Endothelial cell of umbilical vein (primary cell): ENCODE results near the gene MMP27. TPM values are rescaled to one million over a fixed set of nuclear protein-coding genes. Genes with fewer than 3 reads are reported as not detected.

Experiments used
- BruUV-seq: library from RNA; stranded (reverse); fragments of 400-500 nt; replicated peaks from 2 replicates; lab custom pipeline; 2021; lab: Mats Ljungman, UMichigan
- CTCF ChIA-PET: fragments of 300-600, 350-600 bp; sonication (Branson Sonifier 250); formaldehyde crosslinking; loops from one replicate; lab custom pipeline; 2021; ENCODE audit warnings: antibody characterized with exemption, inconsistent platforms; lab: Charles Lee
- POLR2A ChIA-PET: fragments of 300-600, 350-600 bp; sonication (Branson Sonifier 250); formaldehyde crosslinking; loops from one replicate; lab custom pipeline; 2021; ENCODE audit warnings: antibody characterized with exemption, inconsistent platforms; lab: Charles Lee
- DNase-seq: peaks from one replicate; pipeline ENCODE4 v3.0.0-alpha.2; 2011; ENCODE audit warnings: low read depth, low spot score
- FAIRE-seq: peaks from 2 replicates; lab custom pipeline; 2011; peaks lifted over from hg19 to GRCh38; lab: Jason Lieb, UNC
- H2AFZ ChIP-seq: 2 replicates; pipeline ENCODE4 v1.6.0; 2012; ENCODE audit warnings: low read depth, low read length, control low read depth, inconsistent platforms
- H3K27ac ChIP-seq: 2 replicates; pipeline ENCODE4 v1.5.1; 2011; ENCODE audit warnings: low read depth, mild to moderate bottlenecking, control low read depth, low read length, moderate library complexity; ENCODE audit not compliant: insufficient read depth
- H3K27me3 ChIP-seq, 2 experiments: 2 replicates each; pipeline versions ENCODE4 v1.6.0 to v1.6.1; 2011; ENCODE audit warnings: low read length in 2 of 2, mixed read lengths in 1 of 2; ENCODE audit not compliant: control insufficient read depth in 2 of 2, insufficient read depth in 2 of 2
- H3K36me3 ChIP-seq, 2 experiments: 2 replicates in 1 of 2; 3 replicates in 1 of 2; pipeline ENCODE4 v1.5.1; 2011; ENCODE audit warnings: low read length in 2 of 2, mild to moderate bottlenecking in 1 of 2, moderate library complexity in 1 of 2; ENCODE audit not compliant: control insufficient read depth in 2 of 2, insufficient read depth in 2 of 2; ENCODE audit errors: extremely low read depth in 1 of 2
- H3K4me1 ChIP-seq: 3 replicates; pipeline ENCODE4 v1.5.1; 2011; ENCODE audit warnings: mild to moderate bottlenecking, low read length; ENCODE audit not compliant: control insufficient read depth, insufficient read depth; ENCODE audit errors: extremely low read depth
- H3K4me2 ChIP-seq: 2 replicates; pipeline ENCODE4 v1.6.1; 2011; ENCODE audit warnings: low read length, control low read depth, mixed read lengths; ENCODE audit not compliant: insufficient read depth
- H3K4me3 ChIP-seq, 3 experiments: fragments of 200-600 bp in 1 of 3; sonication (generic), shearing (Covaris generic) in 1 of 3; replicated peaks in 1 of 3; 2 replicates each; pipeline ENCODE4 v1.5.1; 2011 to 2016; ENCODE audit warnings: control low read depth in 3 of 3, low read length in 3 of 3, mild to moderate bottlenecking in 2 of 3, inconsistent platforms in 1 of 3, low read depth in 1 of 3, moderate library complexity in 1 of 3; ENCODE audit not compliant: insufficient read depth in 1 of 3
- H3K79me2 ChIP-seq: 2 replicates; pipeline ENCODE4 v1.6.0; 2012; ENCODE audit warnings: low read length, inconsistent platforms; ENCODE audit not compliant: control insufficient read depth, insufficient read depth
- H3K9ac ChIP-seq: replicated peaks from 2 replicates; pipeline ENCODE3; 2011; ENCODE audit warnings: low read length, control low read depth; ENCODE audit not compliant: insufficient read depth; ENCODE audit errors: extremely low read depth
- H3K9me1 ChIP-seq: replicated peaks from 3 replicates; pipeline ENCODE4 v1.6.0; 2011; ENCODE audit warnings: mild to moderate bottlenecking, low read length; ENCODE audit not compliant: control insufficient read depth, insufficient read depth; ENCODE audit errors: extremely low read depth
- H3K9me3 ChIP-seq: replicated peaks from 2 replicates; pipeline ENCODE4 v1.5.1; 2012; ENCODE audit warnings: low read length, inconsistent platforms; ENCODE audit not compliant: control insufficient read depth, insufficient read depth
- H4K20me1 ChIP-seq: replicated peaks from 2 replicates; pipeline ENCODE3; 2011; ENCODE audit warnings: mild to moderate bottlenecking, low read length; ENCODE audit not compliant: control insufficient read depth, insufficient read depth; ENCODE audit errors: extremely low read depth
- CTCF ChIP-seq, 2 donors: IDR thresholded peaks; 1 replicate in 1 of 2; 2 replicates in 1 of 2; pipeline ENCODE4 v1.5.1; 2011; ENCODE audit warnings: low read length in 2 of 2, mild to moderate bottlenecking in 2 of 2, moderate library complexity in 2 of 2, control low read depth in 1 of 2, inconsistent platforms in 1 of 2, low read depth in 1 of 2; ENCODE audit not compliant: insufficient read depth in 1 of 2; ENCODE audit errors: extremely low read depth in 1 of 2
- EZH2 ChIP-seq: IDR thresholded peaks from 2 replicates; pipeline ENCODE4 v1.6.1; 2012; ENCODE audit warnings: borderline replicate concordance, low read depth, mild to moderate bottlenecking, moderate library complexity, low read length, inconsistent platforms; ENCODE audit not compliant: severe bottlenecking
- FOS ChIP-seq: IDR thresholded peaks from 2 replicates; pipeline ENCODE4 v1.6.1; 2011; ENCODE audit warnings: mild to moderate bottlenecking, low read length, moderate library complexity, borderline replicate concordance; ENCODE audit not compliant: insufficient read depth
- GATA2 ChIP-seq: IDR thresholded peaks from 2 replicates; pipeline ENCODE4 v1.7.0; 2011; ENCODE audit warnings: low read depth, mild to moderate bottlenecking, moderate library complexity, mixed read lengths, low read length; ENCODE audit not compliant: insufficient read length, insufficient read depth
- MYC ChIP-seq: IDR thresholded peaks from one replicate; pipeline ENCODE4 v1.6.1; 2011; ENCODE audit warnings: mild to moderate bottlenecking, low read depth, low read length
- POLR2A ChIP-seq: IDR thresholded peaks from 2 replicates; pipeline ENCODE4 v1.6.1; 2012; ENCODE audit warnings: low read depth, mild to moderate bottlenecking, control low read depth, low read length
- POLR2AphosphoS5 ChIP-seq: IDR thresholded peaks from 2 replicates; pipeline ENCODE4 v1.6.1; 2012; ENCODE audit warnings: low read depth, mild to moderate bottlenecking, control low read depth, low read length, moderate library complexity; ENCODE audit not compliant: insufficient read depth
- dilution Hi-C: fragments of 300-500 bp; cut with MboI; formaldehyde crosslinking; loops from one replicate; pipeline ENCODE4 v1.15.0; 2019; ENCODE audit warnings: low sequenced_read_pairs; ENCODE audit not compliant: extremely low pct_ligation_motif_present
- intact Hi-C: fragments of 100-400 bp; cut with micrococcal nuclease; formaldehyde crosslinking; loops from one replicate; pipeline ENCODE4 v1.10.0; 2022
- polyA plus RNA-seq, 4 experiments: library from polyadenylated mRNA; depleted of rRNA in 3 of 4; stranded (reverse) in 3 of 4; unstranded in 1 of 4; fragments of >200 nt; gene quantifications; 2 replicates each; pipeline versions ENCODE4 v1.2.1 to v1.2.3, GENCODE V29; 2011 to 2012; ENCODE audit warnings: missing spikeins in 1 of 4
- total RNA-seq: library from RNA; stranded (reverse); gene quantifications from 2 replicates; pipeline ENCODE4 v1.2.3, GENCODE V29; 2021
- TF ChIP-seq, protein P1 (sequence below): IDR thresholded peaks from 2 replicates; pipeline ENCODE4 v1.6.1; 2011; ENCODE audit not compliant: insufficient read depth, insufficient read length

The MMP27 gene
- total and polyA plus RNA-seq, 2 donors (not counting 3 experiments of a cell fraction or from before 2014, with no cell fraction given): not detected

DNA sequence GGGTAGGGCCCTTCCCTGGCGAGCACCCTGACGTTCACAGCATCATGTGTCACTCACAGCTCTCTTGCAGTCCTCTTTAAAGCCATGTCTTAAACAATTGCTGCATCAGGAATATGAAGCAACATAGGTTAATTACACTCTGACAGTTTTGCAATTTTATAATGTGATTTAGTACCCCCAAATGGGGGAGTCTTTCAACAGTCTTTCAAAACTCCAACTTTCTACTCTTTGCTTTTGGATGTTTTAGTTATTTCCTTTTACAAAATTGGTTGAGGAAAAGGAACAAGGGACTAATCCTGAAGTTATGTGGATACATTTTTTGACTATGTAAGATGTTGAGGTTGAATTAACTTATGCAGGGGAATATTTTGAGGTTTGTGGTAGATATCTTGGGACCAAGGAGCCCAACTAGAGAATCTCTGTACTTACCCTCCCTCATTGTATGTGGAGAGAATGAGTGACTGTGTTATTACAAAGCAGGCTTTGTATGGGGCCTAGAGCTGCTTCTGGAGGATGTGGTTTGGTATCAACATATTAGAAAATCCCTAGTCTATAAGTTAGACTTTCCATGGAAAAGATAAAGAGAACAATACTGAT lies 19.4 kb upstream of the MMP27 start, which contains the start of gene MMP8:
MMP8 (minus strand) TSS at position 51 of the 597 bp plus-strand sequence. CDS start 99 bp downstream, outside the sequence.
- H3K36me3 ChIP-seq: no peaks in the 10 kb centered on the region
- BruUV-seq: no TSS peak
- no peaks in the 10 kb centered on the region for H3K9me1 ChIP-seq
- ChIA-PET CTCF (no interaction called here), POLR2A (no interaction called here)
- no peak within 1 kb of the TSS for H3K4me3 ChIP-seq
- H3K27ac ChIP-seq: no peak within 1 kb of the TSS
- no peak for FAIRE-seq
- H3K79me2 ChIP-seq: no peaks in the 10 kb centered on the region
- intact Hi-C loops (no loop called here), dilution Hi-C loops (no loop called here)
- no peaks in the 10 kb centered on the region for H4K20me1 ChIP-seq
- H3K4me1 ChIP-seq: peaks cover 26% of the 10 kb centered on the region
- no peak within 1 kb of the TSS for H3K4me2 ChIP-seq
- no peak within 1 kb of the TSS for H2AFZ ChIP-seq
- TF ChIP-seq POLR2AphosphoS5: no peak
- no peak for TF ChIP-seq POLR2A
- no peak for TF ChIP-seq EZH2
- no peak for TF ChIP-seq MYC
- TF ChIP-seq FOS: no peak
- TF ChIP-seq CTCF (IDR thresholded peaks at IDR 0.05; ENCODE audit: extremely low read depth in 1 of 2, insufficient read depth in 1 of 2, low read depth in 1 of 2, low read length in 2 of 2): no peak
- no peak for TF ChIP-seq GATA2
- TF ChIP-seq, protein P1, sequence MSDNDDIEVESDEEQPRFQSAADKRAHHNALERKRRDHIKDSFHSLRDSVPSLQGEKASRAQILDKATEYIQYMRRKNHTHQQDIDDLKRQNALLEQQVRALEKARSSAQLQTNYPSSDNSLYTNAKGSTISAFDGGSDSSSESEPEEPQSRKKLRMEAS: no peak
- H3K9me3 ChIP-seq: no peaks in the 10 kb centered on the region
- H3K27me3 ChIP-seq: no peaks in the 10 kb centered on the region
- no peak within 1 kb of the TSS for H3K9ac ChIP-seq
- DNase-seq: no peak
